GM21447 (cell line): Measurements from ENCODE around the gene ZNF557.

ENCODE experiments used
- ATAC-seq: cut with Tn5 transposase; IDR thresholded peaks from one replicate; pipeline ENCODE4 v1.9.1; 2021; ENCODE audit not compliant: unreplicated experiment

The ZNF557 gene

GRCh38 chr19:7074705-7075282, 5.3 kb downstream of the ZNF557 start:
- no peak for ATAC-seq

DNA sequence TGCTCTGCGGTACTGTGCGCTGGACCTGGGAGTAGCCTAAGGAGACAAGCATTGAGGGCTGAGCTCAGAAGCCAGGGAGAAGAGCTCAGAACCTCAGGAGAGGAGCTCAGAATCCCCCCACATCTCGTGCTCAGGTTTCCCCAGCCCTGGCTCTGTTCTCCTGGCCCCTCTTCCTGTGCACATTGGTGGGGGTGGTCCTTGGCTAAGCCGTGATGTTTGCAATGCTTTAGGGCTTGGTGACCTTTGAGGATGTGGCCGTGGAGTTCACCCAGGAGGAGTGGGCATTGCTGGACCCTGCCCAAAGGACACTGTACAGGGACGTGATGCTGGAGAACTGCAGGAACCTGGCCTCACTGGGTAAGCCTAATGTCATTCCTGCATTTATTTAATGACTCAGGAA, 6.6 kb downstream of the ZNF557 start:
- no peak for ATAC-seq

DNA sequence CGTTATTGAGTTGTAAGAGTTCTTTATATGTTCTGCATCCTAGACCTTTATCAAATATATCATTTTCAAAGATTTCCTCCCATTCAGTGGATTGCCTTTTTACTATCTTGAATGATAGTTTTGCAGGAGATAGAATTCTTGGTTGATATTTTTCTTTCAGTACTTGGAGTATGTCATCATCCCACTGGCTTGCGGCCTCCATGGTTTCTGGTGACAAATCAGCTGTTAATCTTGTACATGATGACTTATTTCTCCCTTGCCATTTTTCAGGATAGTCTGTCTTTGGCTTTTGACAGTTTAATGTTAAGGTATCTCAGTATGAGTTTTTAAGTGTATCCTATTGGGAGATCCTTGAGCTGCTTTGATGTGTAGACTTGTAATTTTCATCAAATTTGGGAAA, 8.5 kb downstream of the ZNF557 start:
- no peak for ATAC-seq

DNA sequence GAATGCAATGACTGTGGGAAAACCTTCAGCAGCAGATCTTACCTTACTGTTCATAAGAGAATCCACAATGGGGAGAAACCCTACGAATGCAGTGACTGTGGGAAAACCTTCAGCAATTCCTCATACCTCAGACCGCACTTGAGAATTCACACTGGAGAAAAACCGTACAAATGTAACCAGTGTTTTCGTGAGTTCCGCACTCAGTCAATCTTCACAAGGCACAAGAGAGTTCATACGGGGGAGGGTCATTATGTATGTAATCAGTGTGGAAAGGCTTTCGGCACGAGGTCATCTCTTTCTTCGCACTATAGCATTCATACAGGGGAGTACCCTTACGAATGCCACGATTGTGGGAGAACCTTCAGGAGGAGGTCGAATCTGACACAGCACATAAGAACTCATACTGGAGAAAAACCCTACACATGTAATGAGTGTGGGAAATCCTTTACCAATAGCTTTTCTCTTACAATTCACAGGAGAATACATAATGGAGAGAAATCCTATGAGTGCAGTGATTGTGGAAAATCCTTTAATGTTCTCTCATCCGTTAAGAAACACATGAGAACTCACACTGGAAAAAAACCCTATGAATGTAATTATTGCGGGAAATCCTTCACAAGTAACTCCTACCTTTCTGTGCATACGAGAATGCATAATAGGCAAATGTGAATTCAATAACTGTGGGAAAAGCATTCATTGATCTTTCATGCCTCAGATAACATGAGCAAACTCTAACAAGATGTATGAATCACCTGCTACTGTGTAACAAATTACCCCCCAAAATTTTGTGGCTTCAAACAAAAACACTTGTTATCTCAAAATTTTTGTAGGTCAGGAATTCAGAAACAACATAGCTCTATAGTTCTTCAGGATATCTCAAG, 13.8 kb downstream of the ZNF557 start:
- no peak for ATAC-seq

DNA sequence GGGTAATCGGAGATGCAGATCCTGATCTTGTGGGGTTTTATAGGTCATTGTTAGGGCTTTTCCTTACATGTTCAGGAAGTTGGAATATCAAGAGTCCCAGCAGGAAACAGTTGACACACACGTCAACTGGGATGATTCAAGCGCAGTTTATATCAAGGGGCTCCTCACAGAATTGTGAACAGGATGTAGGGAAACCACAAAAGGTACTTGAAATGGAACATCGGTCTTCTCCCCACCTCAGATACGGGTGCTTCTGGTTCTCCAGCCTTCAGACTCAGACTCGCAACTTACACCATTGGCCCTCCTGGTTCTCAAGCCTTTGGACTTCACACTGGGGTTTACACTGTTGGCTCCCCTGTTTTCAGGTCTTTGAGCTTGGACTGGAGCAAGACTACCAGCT, 19.5 kb downstream of the ZNF557 start:
- no peak for ATAC-seq

DNA sequence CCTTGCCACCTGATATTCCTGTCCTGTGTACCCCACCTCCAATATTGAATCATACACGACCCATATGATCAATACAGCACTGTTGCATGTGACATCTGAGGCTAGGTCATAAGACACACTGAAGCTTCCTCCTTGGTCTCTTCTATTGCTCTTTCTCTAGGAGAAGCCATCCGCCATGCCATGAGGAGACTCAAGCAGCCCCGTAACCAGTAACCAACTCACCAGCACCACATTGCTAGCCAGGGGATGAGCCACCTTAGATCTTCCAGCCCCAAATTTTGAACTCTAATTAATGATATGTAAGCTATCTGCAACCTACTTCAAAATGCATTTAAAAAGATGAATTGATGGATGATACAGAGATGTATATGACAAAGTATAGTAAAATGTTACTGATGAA, 28.6 kb downstream of the ZNF557 start:
- ATAC-seq: no peak

GRCh38 chr19:7098701-7099596, 29.4 kb downstream of the ZNF557 start:
- ATAC-seq: peak; percentile 68

DNA sequence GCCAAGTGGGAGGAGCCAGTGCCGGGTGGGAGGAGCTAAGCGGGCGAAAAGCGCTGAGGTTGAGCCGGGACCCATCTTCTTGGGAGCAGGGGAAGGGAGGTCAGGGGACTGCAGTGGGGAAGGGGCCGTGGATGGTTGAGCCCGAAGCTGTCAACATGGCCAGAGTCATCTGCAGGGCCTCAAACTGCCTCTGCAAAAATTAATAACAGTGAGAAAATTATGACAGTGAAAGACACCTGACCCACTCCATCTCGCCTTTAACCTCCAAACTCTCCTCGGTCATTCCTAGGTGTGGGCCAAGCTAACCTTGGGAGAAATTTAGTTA, 30.1 kb downstream of the ZNF557 start:
- ATAC-seq: peak; percentile 64

DNA sequence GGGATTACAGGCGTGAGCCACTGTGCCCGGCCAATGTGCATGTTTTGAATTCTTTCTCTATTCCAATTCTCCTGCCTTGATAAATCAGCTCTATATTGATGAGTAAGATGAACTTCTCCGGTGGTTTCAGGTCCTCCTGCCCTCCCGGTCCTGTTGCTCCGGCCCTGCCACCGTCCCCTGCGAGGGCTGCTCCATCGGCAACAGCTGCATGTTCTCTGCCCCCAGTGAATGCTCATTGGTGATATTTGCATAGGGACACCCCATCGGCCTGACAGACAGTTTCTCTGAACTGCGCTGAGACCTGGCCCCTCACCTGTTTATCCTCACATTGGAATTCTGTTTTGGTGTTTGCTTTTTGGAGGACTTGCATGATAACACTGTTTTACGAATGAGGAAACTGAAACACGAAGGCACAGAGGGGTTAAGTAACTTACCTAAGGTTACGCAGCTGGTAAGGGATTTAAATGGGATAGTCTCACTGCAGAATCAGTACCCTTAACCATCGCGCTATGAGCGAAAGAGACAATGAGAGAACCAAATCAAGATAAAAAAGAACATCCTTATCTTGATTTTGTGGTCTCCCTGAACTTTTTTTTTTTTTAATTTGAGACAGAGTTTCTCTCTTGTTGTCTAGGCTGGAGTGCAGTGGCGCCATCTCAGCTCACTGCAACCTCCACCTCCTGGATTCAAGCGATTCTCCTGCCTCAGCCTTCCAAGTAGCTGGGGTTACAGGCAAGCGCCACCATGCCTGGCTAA, 32.2 kb downstream of the ZNF557 start:
- ATAC-seq: no peak

DNA sequence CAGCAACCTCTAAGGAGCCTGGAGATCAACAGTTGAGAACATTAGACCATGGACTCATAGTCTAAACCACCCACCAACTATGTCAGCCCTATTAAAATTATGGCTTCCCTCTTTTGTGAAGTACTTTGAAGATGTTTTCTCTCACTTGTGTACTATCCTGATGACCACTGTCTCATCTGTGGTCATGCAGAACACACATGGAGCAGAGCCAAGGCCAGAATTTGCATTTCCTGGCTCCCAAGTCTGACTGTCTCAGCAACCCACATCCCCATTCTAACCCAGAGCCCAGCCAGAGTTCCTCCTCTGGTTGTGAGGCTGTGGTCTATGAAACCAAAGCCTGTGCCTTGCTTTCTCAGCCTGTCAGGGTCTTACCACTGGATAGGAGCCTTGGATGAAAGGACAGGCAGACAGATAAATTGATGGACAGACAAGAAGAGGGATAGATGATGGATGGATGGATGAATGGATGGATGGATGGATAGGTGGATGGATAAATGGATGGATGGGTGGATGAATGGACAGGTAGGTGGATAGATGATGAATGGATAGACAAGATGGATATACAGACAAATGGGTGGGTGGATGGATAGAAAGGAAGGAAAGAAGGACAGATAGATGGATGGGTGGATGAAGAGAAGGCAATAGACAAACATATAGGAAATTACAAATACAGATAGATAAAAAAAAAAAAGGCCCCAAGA, 35.4 kb downstream of the ZNF557 start:
- no peak for ATAC-seq

DNA sequence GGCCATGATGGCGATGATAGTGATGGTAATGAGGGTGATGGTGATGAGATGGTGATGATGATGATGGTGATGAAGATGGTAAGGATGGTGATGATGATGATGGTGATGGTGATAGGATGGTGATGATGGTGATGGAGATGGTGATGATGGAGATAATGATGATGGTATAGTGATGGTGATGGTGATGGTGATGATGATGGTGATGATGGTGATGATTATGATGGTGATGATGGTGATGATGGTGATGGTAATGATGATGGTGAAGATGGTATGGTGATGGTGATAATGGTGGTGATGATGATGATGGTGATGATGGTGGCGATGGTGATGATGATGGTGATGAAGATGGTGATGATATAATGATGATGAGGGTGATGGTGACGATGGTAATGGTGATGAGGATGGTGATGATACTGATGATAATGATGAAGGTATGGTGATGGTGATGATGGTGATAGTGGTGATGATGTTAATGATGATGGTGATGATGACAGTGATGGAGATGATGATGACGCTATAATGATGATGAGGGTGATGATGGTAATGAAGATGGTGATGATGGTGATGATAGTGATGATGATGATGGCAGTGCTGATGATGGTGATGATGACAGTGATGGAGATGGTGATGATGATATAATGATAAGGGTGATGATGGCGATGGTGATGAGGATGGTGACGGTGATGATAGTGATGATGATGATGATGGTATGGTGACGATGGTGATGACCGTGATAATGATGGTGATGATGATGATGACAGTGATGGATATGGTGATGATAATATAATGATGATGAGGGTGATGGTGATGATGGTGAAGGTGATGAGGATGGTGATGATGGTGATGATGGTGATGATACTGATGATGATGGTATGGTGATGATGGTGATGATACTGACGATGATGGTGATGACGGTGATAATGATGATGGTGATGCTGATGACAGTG, 37.5 kb downstream of the ZNF557 start:
- no peak for ATAC-seq

DNA sequence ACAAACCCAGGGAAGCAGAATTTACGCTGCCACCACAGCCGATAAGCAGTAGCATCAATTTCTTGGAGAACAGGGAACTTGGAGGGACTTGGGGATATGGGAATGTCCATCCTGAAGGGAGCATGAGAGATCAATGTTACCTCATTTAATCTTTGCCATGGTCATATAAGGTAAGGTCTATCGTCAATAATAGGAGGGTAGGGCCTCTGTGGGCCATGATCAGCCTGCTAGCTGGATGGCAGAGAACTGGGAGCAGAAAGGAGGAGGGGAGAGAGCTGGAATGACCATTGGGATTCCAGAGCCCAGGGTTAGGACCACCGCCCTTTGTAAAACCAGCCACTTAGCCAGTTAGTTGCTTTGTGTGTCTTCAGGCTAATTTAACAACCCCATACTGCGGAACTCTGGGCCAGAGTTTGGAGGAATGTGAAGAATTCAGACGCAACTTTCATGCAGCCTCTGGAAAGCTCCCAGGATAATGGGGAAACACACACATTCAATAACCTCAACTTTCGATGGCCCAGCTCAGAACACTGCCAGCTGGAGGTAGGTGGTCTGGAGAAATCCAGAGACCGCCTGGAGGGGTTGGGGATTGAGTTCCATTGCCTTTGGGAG, 40.3 kb downstream of the ZNF557 start:
- no peak for ATAC-seq

DNA sequence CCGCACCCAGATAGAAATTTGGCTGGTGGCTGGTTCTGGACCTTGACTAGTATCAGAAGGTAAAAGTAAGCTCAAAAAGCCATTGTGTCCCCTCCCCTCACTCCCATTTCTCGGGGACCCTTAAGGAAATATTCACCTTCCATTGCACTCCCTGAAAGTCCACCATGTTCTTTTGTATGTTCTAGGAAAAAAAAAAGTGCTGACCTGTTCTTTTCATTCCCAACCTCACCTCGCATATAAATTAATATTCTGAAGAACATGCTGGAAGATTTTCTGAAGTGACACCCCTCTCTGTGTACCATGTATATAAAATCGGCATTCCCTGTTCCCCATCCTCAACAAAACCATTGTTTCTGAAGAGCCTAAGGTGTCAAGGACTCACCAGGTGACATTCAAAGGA, 43.2 kb downstream of the ZNF557 start:
- ATAC-seq: no peak

DNA sequence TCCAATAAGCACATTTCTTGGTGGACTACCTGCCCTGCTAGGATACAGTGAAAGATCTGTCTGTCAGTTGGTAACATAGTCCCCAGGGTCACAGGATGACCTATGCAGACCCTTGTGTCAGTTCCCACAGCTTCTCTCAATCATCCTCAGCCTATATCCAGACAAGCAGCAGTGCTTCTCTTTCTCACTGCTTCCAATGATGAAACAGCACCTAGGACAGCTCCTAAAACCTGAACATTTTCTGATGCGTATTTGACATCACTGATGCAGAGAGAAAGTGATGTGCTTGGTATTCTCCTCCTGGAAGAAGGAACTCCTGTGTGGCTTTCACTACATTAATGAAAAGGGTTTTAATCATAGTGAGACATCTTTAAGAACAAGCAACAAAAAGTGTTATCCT, 43.7 kb downstream of the ZNF557 start:
- ATAC-seq: no peak

DNA sequence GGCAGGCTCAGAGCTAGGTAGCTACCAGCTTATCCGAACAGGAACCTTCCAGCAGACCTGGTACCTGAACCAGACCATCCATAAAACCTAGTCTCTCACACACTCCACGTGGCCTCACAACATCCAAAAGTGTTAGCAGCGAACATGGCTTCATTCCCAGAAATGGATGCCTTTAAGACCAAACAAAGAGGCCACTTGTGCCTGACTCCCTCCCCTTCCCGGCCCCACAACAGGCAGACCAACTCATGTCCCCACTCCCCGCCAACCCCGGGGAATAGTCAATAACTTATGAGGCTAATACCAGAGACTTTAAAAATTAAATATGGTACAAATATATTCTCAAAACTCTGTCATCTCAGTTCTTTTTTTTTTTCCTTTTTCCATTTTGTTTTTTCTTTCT, 46.2 kb downstream of the ZNF557 start:
- no peak for ATAC-seq

GRCh38 chr19:7117248-7117647, 47.7 kb downstream of the ZNF557 start:
- ATAC-seq: no peak

DNA sequence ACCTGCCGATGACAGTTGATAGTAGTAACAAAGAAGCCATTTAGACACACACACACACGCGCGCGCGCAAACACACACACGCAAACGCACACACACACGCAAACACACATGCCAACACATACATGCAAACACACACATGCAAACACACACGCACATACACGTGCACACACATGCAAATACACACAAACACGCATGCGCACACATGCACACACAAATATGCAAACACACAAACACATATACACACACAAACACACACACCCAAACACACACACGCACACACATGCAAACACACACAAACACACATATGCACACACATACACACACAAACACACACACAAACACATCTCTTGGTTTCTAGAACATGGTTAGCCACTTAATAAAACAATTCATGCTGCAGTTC, 50.1 kb downstream of the ZNF557 start:
- no peak for ATAC-seq

DNA sequence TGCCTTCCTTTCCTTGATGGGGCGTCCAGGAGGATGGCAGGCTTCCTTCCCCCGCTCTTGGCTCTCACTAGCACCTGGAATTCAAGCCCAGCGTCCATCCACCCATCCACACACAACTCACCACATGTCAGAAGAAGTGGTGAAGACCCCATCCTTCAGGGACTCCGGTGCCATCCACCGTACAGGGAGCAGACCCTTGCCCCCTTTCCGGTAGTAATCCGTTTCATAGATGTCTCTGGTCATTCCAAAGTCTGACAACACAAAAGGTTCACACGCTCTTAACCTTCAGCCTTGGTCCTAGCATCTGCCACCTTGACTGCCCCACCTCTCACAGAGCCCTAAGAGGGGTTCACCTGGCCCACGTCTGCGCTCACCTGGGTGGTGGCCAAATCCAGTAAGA, 51.0 kb downstream of the ZNF557 start:
- ATAC-seq: no peak

GRCh38 chr19:7122701-7123100, 53.2 kb downstream of the ZNF557 start:
- no peak for ATAC-seq
